Right lobe of liver (tissue), 4 donors: ENCODE results near the gene PTPRM.

Experiments
- POLR2A ChIP-seq: fragments of 450-650 bp; IDR thresholded peaks from one replicate; pipeline ENCODE4 v1.6.1; 2017; ENCODE audit warnings: antibody characterized with exemption, mild to moderate bottlenecking
- TF ChIP-seq, protein P1 (sequence below), 4 donors: fragments of 200-600 bp in 3 of 4; fragments of 450-650 bp in 1 of 4; IDR thresholded peaks; one replicate each; pipeline versions ENCODE4 v1.5.1 to v1.8.0; 2016 to 2022; ENCODE audit warnings: antibody characterized with exemption in 4 of 4, mild to moderate bottlenecking in 2 of 4
- donor health status: DM: no; HTN: no; CAD: no.
- donor health status: DM: no; HTN: no; CAD: no.
- donor health status: DM: no; HTN: yes; CAD: no.

DNA sequence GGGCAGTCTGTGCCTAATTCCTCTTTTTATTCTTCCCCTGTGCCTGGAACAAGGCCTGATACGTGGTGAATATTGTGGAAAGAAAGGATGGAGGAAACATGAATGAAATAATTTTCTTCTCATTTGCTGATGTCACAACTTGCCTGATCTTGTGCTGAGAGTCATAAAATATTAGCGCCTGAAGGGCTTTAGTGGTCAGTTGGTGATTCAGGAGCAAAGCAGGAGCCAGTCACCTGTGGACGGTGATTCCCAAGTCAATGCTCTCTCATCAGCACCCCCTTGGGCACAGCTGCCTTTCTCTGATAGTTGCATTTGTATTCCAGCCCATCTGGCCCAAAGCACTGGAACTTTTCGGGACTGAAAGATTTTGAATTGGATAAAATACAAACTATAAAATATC is 539.5 kb downstream of the PTPRM start:
- TF ChIP-seq, protein P1, sequence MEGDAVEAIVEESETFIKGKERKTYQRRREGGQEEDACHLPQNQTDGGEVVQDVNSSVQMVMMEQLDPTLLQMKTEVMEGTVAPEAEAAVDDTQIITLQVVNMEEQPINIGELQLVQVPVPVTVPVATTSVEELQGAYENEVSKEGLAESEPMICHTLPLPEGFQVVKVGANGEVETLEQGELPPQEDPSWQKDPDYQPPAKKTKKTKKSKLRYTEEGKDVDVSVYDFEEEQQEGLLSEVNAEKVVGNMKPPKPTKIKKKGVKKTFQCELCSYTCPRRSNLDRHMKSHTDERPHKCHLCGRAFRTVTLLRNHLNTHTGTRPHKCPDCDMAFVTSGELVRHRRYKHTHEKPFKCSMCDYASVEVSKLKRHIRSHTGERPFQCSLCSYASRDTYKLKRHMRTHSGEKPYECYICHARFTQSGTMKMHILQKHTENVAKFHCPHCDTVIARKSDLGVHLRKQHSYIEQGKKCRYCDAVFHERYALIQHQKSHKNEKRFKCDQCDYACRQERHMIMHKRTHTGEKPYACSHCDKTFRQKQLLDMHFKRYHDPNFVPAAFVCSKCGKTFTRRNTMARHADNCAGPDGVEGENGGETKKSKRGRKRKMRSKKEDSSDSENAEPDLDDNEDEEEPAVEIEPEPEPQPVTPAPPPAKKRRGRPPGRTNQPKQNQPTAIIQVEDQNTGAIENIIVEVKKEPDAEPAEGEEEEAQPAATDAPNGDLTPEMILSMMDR (IDR thresholded peaks at IDR 0.05) = no peak
- TF ChIP-seq POLR2A = no peak
